ENCODE results near the gene MAGI1. TPM values are rescaled to one million over a fixed set of nuclear protein-coding genes. Genes with fewer than 3 reads are reported as not detected.

The MAGI1 gene
- total RNA-seq, 1 donor from 2014 or later: 21.9 TPM

DNA sequence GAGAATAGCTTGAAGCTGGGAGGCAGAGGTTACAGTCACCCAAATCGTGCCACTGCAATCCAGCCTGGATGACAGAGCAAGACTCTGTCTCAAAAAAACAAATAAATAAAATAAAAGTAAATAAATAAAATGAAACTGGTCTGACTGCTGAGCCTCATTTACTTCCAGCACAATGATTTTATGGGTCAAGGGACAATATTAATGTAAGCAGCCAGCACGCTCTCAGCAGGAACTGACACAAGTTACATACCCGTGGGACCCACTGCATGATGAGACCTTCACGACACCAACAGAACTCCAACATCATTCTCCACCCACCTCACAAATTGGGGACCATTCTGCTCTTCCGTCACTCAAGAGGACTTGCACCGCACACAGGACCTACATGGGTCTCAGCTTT is 230.3 kb downstream of the MAGI1 start:
- Mint-ChIP-seq H3K36me3 (ENCODE audit: unreplicated experiment) (peaks cover 2% of the 10 kb centered on the region), H3K9me3 (ENCODE audit: unreplicated experiment) (no peaks in the 10 kb centered on the region), H3K27me3 (ENCODE audit: unreplicated experiment) (no peaks in the 10 kb centered on the region), H3K4me1 (ENCODE audit: unreplicated experiment) (peaks cover 2% of the 10 kb centered on the region), H3K27ac (ENCODE audit: unreplicated experiment) (no peak overlapping the region), H3K4me3 (ENCODE audit: unreplicated experiment) (no peak overlapping the region)
- DNase-seq (ENCODE audit: extremely low spot score, unreplicated experiment): no peak
- TF ChIP-seq, protein P1, sequence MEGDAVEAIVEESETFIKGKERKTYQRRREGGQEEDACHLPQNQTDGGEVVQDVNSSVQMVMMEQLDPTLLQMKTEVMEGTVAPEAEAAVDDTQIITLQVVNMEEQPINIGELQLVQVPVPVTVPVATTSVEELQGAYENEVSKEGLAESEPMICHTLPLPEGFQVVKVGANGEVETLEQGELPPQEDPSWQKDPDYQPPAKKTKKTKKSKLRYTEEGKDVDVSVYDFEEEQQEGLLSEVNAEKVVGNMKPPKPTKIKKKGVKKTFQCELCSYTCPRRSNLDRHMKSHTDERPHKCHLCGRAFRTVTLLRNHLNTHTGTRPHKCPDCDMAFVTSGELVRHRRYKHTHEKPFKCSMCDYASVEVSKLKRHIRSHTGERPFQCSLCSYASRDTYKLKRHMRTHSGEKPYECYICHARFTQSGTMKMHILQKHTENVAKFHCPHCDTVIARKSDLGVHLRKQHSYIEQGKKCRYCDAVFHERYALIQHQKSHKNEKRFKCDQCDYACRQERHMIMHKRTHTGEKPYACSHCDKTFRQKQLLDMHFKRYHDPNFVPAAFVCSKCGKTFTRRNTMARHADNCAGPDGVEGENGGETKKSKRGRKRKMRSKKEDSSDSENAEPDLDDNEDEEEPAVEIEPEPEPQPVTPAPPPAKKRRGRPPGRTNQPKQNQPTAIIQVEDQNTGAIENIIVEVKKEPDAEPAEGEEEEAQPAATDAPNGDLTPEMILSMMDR (IDR thresholded peaks at IDR 0.05): no peak

DNA sequence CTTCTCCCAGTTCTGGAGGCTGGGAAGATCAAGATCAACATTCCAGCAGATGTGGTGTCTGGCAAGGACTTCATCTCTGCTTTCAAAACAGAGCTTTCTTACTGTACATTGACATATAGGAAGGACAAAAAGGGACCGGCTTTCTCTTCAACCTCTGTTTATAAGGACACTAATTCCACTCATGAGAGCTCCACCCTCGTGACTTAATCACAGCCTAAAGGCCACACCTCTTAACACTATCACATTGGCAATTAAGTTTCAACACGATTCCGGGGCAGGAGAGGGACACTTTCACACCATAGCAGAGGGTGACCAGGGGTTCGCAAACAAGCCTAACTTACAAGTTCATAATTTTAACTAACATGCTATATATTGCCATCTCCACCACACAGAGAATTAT is 231.5 kb downstream of the MAGI1 start:
- TF ChIP-seq, protein P1 (IDR thresholded peaks at IDR 0.05): no peak
- Mint-ChIP-seq H3K27me3 (ENCODE audit: unreplicated experiment) (no peaks in the 10 kb centered on the region), H3K27ac (ENCODE audit: unreplicated experiment) (no peak overlapping the region), H3K36me3 (ENCODE audit: unreplicated experiment) (peaks cover 2% of the 10 kb centered on the region), H3K4me3 (ENCODE audit: unreplicated experiment) (no peak overlapping the region), H3K9me3 (ENCODE audit: unreplicated experiment) (no peaks in the 10 kb centered on the region), H3K4me1 (ENCODE audit: unreplicated experiment) (peaks cover 2% of the 10 kb centered on the region)
- DNase-seq (ENCODE audit: extremely low spot score, unreplicated experiment): no peak

GRCh38 chr3:65806600-65806999 is 232.1 kb downstream of the MAGI1 start:
- Mint-ChIP-seq H3K4me1 (ENCODE audit: unreplicated experiment) (no peaks in the 10 kb centered on the region), H3K36me3 (ENCODE audit: unreplicated experiment) (peaks cover 2% of the 10 kb centered on the region), H3K9me3 (ENCODE audit: unreplicated experiment) (no peaks in the 10 kb centered on the region), H3K27me3 (ENCODE audit: unreplicated experiment) (no peaks in the 10 kb centered on the region), H3K27ac (ENCODE audit: unreplicated experiment) (no peak overlapping the region), H3K4me3 (ENCODE audit: unreplicated experiment) (no peak overlapping the region)
- no peak for DNase-seq (ENCODE audit: extremely low spot score, unreplicated experiment)
- TF ChIP-seq, protein P1 (IDR thresholded peaks at IDR 0.05): peak; percentile 24

- no peaks in the 10 kb centered on the region for H3K4me1 Mint-ChIP-seq (ENCODE audit: unreplicated experiment)
- no peak overlapping the region for H3K27ac Mint-ChIP-seq (ENCODE audit: unreplicated experiment)
- no peak overlapping the region for H3K4me3 Mint-ChIP-seq (ENCODE audit: unreplicated experiment)
- no peaks in the 10 kb centered on the region for H3K36me3 Mint-ChIP-seq (ENCODE audit: unreplicated experiment)
- TF ChIP-seq, protein P1 (IDR thresholded peaks at IDR 0.05): no peak
- no peaks in the 10 kb centered on the region for H3K27me3 Mint-ChIP-seq (ENCODE audit: unreplicated experiment)
- H3K9me3 Mint-ChIP-seq (ENCODE audit: unreplicated experiment): no peaks in the 10 kb centered on the region
- DNase-seq (ENCODE audit: extremely low spot score, unreplicated experiment): no peak
These were observed 242.0 kb downstream of the MAGI1 start for GRCh38 chr3:65796676-65797075.

- Mint-ChIP-seq H3K9me3 (ENCODE audit: unreplicated experiment) (no peaks in the 10 kb centered on the region), H3K4me3 (ENCODE audit: unreplicated experiment) (no peak overlapping the region), H3K27ac (ENCODE audit: unreplicated experiment) (no peak overlapping the region)
These were observed 243.6 kb downstream of the MAGI1 start for GRCh38 chr3:65795166-65795565.

More at GRCh38 chr3:65795166-65795565, 243.6 kb downstream of the MAGI1 start:
- DNase-seq (ENCODE audit: extremely low spot score, unreplicated experiment): no peak
- TF ChIP-seq, protein P1 (IDR thresholded peaks at IDR 0.05): no peak
- Mint-ChIP-seq H3K4me1 (ENCODE audit: unreplicated experiment) (no peaks in the 10 kb centered on the region), H3K36me3 (ENCODE audit: unreplicated experiment) (no peaks in the 10 kb centered on the region), H3K27me3 (ENCODE audit: unreplicated experiment) (no peaks in the 10 kb centered on the region)

All from osteocyte (in vitro differentiated cells).